HepG2 (cell line): ENCODE data around the gene ANKRD39. TPM values are rescaled to one million over a fixed set of nuclear protein-coding genes. Genes with fewer than 3 reads are reported as not detected.
A peak's percentile ranks its signal among the peaks of the same experiment; 100 is the strongest.

Experiments
- CBX1 ChIP-seq: IDR thresholded peaks from one replicate; pipeline ENCODE4 v1.6.1; 2016; ENCODE audit warnings: antibody characterized with exemption, low read depth
- CENPX ChIP-seq: sonication (generic); formaldehyde crosslinking; IDR thresholded peaks from 2 replicates; pipeline ENCODE4 v1.9.0; 2021; ENCODE audit warnings: mild to moderate bottlenecking, missing genetic modification reagents, moderate library complexity
- CHD4 ChIP-seq: fragments of 200-600 bp; sonication (generic); IDR thresholded peaks from 2 replicates; pipeline ENCODE4 v1.7.0; 2017; ENCODE audit warnings: mild to moderate bottlenecking, low read length, borderline replicate concordance
- FOSL1 ChIP-seq: sonication (generic); formaldehyde crosslinking; IDR thresholded peaks from 2 replicates; pipeline ENCODE4 v1.9.0; 2021; ENCODE audit warnings: missing genetic modification reagents, borderline replicate concordance
- FUBP1 ChIP-seq: sonication (generic); formaldehyde crosslinking; IDR thresholded peaks from 2 replicates; pipeline ENCODE4 v1.5.1; 2020; ENCODE audit warnings: missing genetic modification reagents, mild to moderate bottlenecking, borderline replicate concordance
- GATAD1 ChIP-seq: IDR thresholded peaks from 2 replicates; pipeline ENCODE4 v1.6.1; 2016; ENCODE audit warnings: missing genetic modification reagents, missing compliant biosample characterization
- HDAC2 ChIP-seq: sonication (generic); formaldehyde crosslinking; IDR thresholded peaks from 2 replicates; pipeline ENCODE4 v1.4.0; 2020; ENCODE audit warnings: missing genetic modification reagents
- HNRNPL ChIP-seq: fragments of 200-400 bp; formaldehyde crosslinking; IDR thresholded peaks from 2 replicates; pipeline ENCODE4 v1.6.1; 2017; ENCODE audit warnings: mild to moderate bottlenecking, low read depth, low read length
- KDM6A ChIP-seq: IDR thresholded peaks from 2 replicates; pipeline ENCODE4 v1.6.1; 2016; ENCODE audit warnings: low read depth
- MEIS1 ChIP-seq: sonication (generic); formaldehyde crosslinking; IDR thresholded peaks from 2 replicates; pipeline ENCODE4 v1.9.0; 2021; ENCODE audit warnings: mild to moderate bottlenecking, missing genetic modification reagents, moderate library complexity, borderline replicate concordance
- NFE2 ChIP-seq: sonication (generic); formaldehyde crosslinking; IDR thresholded peaks from 2 replicates; pipeline ENCODE4 v1.4.0; 2020; ENCODE audit warnings: missing genetic modification reagents
- PBX3 ChIP-seq: sonication (generic); formaldehyde crosslinking; IDR thresholded peaks from 2 replicates; pipeline ENCODE4 v1.8.1; 2023; ENCODE audit warnings: missing genetic modification reagents, inconsistent platforms, borderline replicate concordance
- PHF21A ChIP-seq: sonication (generic); formaldehyde crosslinking; IDR thresholded peaks from 2 replicates; pipeline ENCODE4 v1.5.0; 2020; ENCODE audit warnings: mild to moderate bottlenecking, missing genetic modification reagents
- PTBP1 ChIP-seq: fragments of 200-400 bp; formaldehyde crosslinking; IDR thresholded peaks from 2 replicates; pipeline ENCODE4 v1.6.1; 2018; ENCODE audit warnings: low read length, low read depth; ENCODE audit not compliant: poor library complexity, severe bottlenecking
- ZFYVE20 ChIP-seq: sonication (generic); formaldehyde crosslinking; IDR thresholded peaks from 2 replicates; pipeline ENCODE4 v1.8.0; 2023; ENCODE audit warnings: low read depth, mild to moderate bottlenecking, moderate library complexity, missing genetic modification reagents, borderline replicate concordance
- ZNF235 ChIP-seq: sonication (generic); formaldehyde crosslinking; IDR thresholded peaks from 2 replicates; pipeline ENCODE4 v1.8.1; 2023; ENCODE audit warnings: mild to moderate bottlenecking, missing genetic modification reagents, borderline replicate concordance
- ZNF546 ChIP-seq: sonication (generic); formaldehyde crosslinking; conservative IDR thresholded peaks from 2 replicates; pipeline ENCODE4 v1.8.1; 2023; ENCODE audit warnings: mild to moderate bottlenecking, missing genetic modification reagents
- ZNF609 ChIP-seq: sonication (generic); formaldehyde crosslinking; IDR thresholded peaks from 2 replicates; pipeline ENCODE4 v1.4.0; 2020; ENCODE audit warnings: mild to moderate bottlenecking, missing genetic modification reagents, borderline replicate concordance
- ZNF709 ChIP-seq: sonication (generic); formaldehyde crosslinking; IDR thresholded peaks from 2 replicates; pipeline ENCODE4 v1.5.0; 2020; ENCODE audit warnings: mild to moderate bottlenecking, missing genetic modification reagents
- polyA plus RNA-seq, 8 experiments: library from polyadenylated mRNA; depleted of rRNA in 3 of 8; stranded (reverse) in 7 of 8; unstranded in 1 of 8; fragments of >200 nt; fragmentation: Illumina TruSeq in 4 of 8; extraction: Trizol in 4 of 8; gene quantifications; 2 replicates each; pipeline versions ENCODE4 v1.2.1 to v1.2.3, GENCODE V29; 2011 to 2016; ENCODE audit warnings: low read depth in 4 of 8, missing spikeins in 1 of 8, mixed read lengths in 1 of 8; ENCODE audit not compliant: insufficient read depth in 1 of 8
- total RNA-seq, 5 experiments: library from RNA; depleted of rRNA; stranded (reverse); fragments of >200 nt; fragmentation: Illumina TruSeq; extraction: Trizol; gene quantifications; 2 replicates each; pipeline ENCODE4 v1.2.3, GENCODE V29; 2016; ENCODE audit warnings: low read depth in 1 of 5
- TF ChIP-seq, protein P1 (sequence below): sonication (generic); formaldehyde crosslinking; IDR thresholded peaks from 2 replicates; pipeline ENCODE4 v1.4.0; 2020; ENCODE audit warnings: missing genetic modification reagents

The ANKRD39 gene
- total and polyA plus RNA-seq, 2 of the 13 experiments (the other 11 are each of a cell fraction or from before 2014, with no cell fraction given): 23.2 to 24.8 TPM

DNA sequence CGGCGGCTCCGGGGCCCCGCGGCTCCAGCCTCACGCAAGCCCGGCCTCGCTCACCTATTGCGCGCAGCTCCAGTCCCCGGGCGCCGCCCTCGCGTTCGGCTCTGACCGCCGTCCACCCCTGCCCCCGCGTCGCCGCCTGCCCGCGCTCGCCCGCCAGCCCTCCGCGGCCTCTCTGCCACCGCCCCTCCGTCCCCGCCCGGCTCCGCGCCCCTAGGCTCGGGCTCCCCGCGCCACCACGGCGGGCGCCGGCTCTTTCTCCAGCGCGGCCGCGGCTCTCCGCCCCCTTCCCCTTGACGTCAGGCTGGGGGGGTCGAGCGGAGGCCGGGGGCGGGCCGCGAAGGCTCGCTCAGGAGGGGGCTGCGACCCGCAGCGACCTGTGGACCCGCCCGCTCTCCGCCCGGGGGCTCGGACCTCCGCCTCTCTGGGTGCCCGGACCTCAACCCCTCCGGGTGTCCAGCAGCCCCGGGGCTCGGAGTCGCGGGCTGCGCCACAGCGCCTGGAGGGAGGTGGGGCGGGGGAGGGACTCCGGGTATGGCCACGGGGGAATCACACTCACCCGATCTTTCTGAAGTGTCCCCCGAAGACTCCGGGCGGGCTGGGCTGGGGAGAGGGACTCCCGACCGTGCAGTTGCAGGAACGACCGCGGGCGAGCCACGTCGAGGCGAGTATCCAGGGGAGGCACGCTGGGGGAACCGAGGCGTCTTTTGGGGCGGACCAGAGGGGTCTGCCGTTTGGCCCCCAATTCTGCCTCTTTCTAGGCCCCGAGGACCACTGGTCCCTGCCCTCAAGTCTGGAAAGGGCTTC is 12.2 kb upstream of the ANKRD39 start, which contains the start of gene SEMA4C (continued):
- no peak for TF ChIP-seq FOSL1
- peak; percentile 50; the same call in 1 of the 2 replicates for TF ChIP-seq ZNF546 (CRISPR knock-in tag)
- no peak for TF ChIP-seq ZNF609
- 0 out of 2 replicates have a peak, but pooled peaks have one; percentile 27 for TF ChIP-seq GATAD1 (CRISPR knock-in tag)
- TF ChIP-seq, protein P1, sequence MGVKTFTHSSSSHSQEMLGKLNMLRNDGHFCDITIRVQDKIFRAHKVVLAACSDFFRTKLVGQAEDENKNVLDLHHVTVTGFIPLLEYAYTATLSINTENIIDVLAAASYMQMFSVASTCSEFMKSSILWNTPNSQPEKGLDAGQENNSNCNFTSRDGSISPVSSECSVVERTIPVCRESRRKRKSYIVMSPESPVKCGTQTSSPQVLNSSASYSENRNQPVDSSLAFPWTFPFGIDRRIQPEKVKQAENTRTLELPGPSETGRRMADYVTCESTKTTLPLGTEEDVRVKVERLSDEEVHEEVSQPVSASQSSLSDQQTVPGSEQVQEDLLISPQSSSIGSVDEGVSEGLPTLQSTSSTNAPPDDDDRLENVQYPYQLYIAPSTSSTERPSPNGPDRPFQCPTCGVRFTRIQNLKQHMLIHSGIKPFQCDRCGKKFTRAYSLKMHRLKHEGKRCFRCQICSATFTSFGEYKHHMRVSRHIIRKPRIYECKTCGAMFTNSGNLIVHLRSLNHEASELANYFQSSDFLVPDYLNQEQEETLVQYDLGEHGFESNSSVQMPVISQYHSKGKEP (CRISPR knock-in tag): no peak
- TF ChIP-seq PBX3 (CRISPR knock-in tag): no peak
- no peak for TF ChIP-seq KDM6A (CRISPR knock-in tag)
- no peak for TF ChIP-seq CBX1
- TF ChIP-seq CENPX (CRISPR knock-in tag): no peak
- peak; percentile 36; the same call in 1 of the 2 replicates for TF ChIP-seq PHF21A (CRISPR knock-in tag)
- no peak for TF ChIP-seq HNRNPL
- TF ChIP-seq NFE2 (CRISPR knock-in tag): no peak
- no peak for TF ChIP-seq ZFYVE20
- TF ChIP-seq MEIS1: no peak
- no peak for TF ChIP-seq FUBP1 (CRISPR knock-in tag)
- no peak for TF ChIP-seq CHD4
- TF ChIP-seq ZNF235 (CRISPR knock-in tag): no peak
- TF ChIP-seq PTBP1: no peak
- TF ChIP-seq ZNF709 (CRISPR knock-in tag): peak; percentile 63; the same call in 1 of the 2 replicates
- TF ChIP-seq HDAC2: no peak
